Measurements from ENCODE around the gene RNF213.

RNF213 gene

GRCh38 chr17:80262775-80263244 lies 2.2 kb downstream of the RNF213 start:
- TF ChIP-seq CTCF (IDR thresholded peaks at IDR 0.05): no peak

GRCh38 chr17:80263253-80264204 lies 2.9 kb downstream of the RNF213 start:
- TF ChIP-seq CTCF (IDR thresholded peaks at IDR 0.05): no peak

- TF ChIP-seq CTCF (IDR thresholded peaks at IDR 0.05): no peak
Observed at GRCh38 chr17:80264205-80265075, 3.8 kb downstream of the RNF213 start.

GRCh38 chr17:80265205-80266068 lies 4.8 kb downstream of the RNF213 start:
- TF ChIP-seq CTCF (IDR thresholded peaks at IDR 0.05): no peak

GRCh38 chr17:80267391-80267790 lies 6.7 kb downstream of the RNF213 start:
- no peak for TF ChIP-seq CTCF (IDR thresholded peaks at IDR 0.05)

- TF ChIP-seq CTCF (IDR thresholded peaks at IDR 0.05): no peak
Observed at GRCh38 chr17:80268427-80268826, 7.8 kb downstream of the RNF213 start.

GRCh38 chr17:80269405-80269807 lies 8.8 kb downstream of the RNF213 start:
- no peak for TF ChIP-seq CTCF (IDR thresholded peaks at IDR 0.05)
